HepG2 (cell line): ENCODE results near the gene HBQ1. TPM values are rescaled to one million over a fixed set of nuclear protein-coding genes. Genes with fewer than 3 reads are reported as not detected.

ENCODE experiments used
- DDIT3 ChIP-seq: sonication (generic); formaldehyde crosslinking; IDR thresholded peaks from 2 replicates; pipeline ENCODE4 v1.4.0; 2020; ENCODE audit warnings: mild to moderate bottlenecking, missing genetic modification reagents
- DPF2 ChIP-seq: sonication (generic); formaldehyde crosslinking; IDR thresholded peaks from 2 replicates; pipeline ENCODE4 v1.4.0; 2020; ENCODE audit warnings: mild to moderate bottlenecking, low read depth, missing genetic modification reagents, borderline replicate concordance
- HNRNPK ChIP-seq: fragments of 200-400 bp; formaldehyde crosslinking; IDR thresholded peaks from 2 replicates; pipeline ENCODE4 v1.6.1; 2018; ENCODE audit warnings: low read length, low read depth, moderate library complexity, mild to moderate bottlenecking; ENCODE audit not compliant: poor library complexity, severe bottlenecking
- IRF1 ChIP-seq: sonication (generic); formaldehyde crosslinking; IDR thresholded peaks from 2 replicates; pipeline ENCODE4 v1.4.0; 2020; ENCODE audit warnings: low read depth, mild to moderate bottlenecking, missing genetic modification reagents
- MBNL3 ChIP-seq: fragments of 250-450 bp; sonication (Bioruptor Pico); conservative IDR thresholded peaks from 2 replicates; pipeline ENCODE4 v1.8.0; 2022; ENCODE audit warnings: mild to moderate bottlenecking, inconsistent platforms
- NFE2L2 ChIP-seq: fragments of 150-350 bp; IDR thresholded peaks from 2 replicates; pipeline ENCODE4 v1.6.1; 2014; ENCODE audit warnings: low read length
- STAT5B ChIP-seq: sonication (generic); formaldehyde crosslinking; IDR thresholded peaks from 2 replicates; pipeline ENCODE4 v1.4.0; 2020; ENCODE audit warnings: missing genetic modification reagents
- TEF ChIP-seq: sonication (generic); formaldehyde crosslinking; IDR thresholded peaks from 2 replicates; pipeline ENCODE4 v1.5.0; 2020; ENCODE audit warnings: missing genetic modification reagents
- TRIM22 ChIP-seq: fragments of 450-650 bp; IDR thresholded peaks from 2 replicates; pipeline ENCODE4 v1.6.1; 2017
- ZBTB44 ChIP-seq: sonication (generic); formaldehyde crosslinking; IDR thresholded peaks from 2 replicates; pipeline ENCODE4 v1.4.0; 2020; ENCODE audit warnings: missing genetic modification reagents
- ZHX1 ChIP-seq: sonication (generic); formaldehyde crosslinking; IDR thresholded peaks from 2 replicates; pipeline ENCODE4 v1.8.1; 2022; ENCODE audit warnings: low read depth, mild to moderate bottlenecking, missing genetic modification reagents
- ZNF101 ChIP-seq: sonication (generic); formaldehyde crosslinking; IDR thresholded peaks from 2 replicates; pipeline ENCODE4 v1.4.0; 2020; ENCODE audit warnings: mild to moderate bottlenecking, low read depth, missing genetic modification reagents, borderline replicate concordance
- ZNF510 ChIP-seq: sonication (generic); formaldehyde crosslinking; IDR thresholded peaks from 2 replicates; pipeline ENCODE4 v1.4.0; 2020; ENCODE audit warnings: low read depth, mild to moderate bottlenecking, missing genetic modification reagents
- ZNF609 ChIP-seq: sonication (generic); formaldehyde crosslinking; IDR thresholded peaks from 2 replicates; pipeline ENCODE4 v1.4.0; 2020; ENCODE audit warnings: mild to moderate bottlenecking, missing genetic modification reagents, borderline replicate concordance
- ZNF747 ChIP-seq: sonication (generic); formaldehyde crosslinking; IDR thresholded peaks from 2 replicates; pipeline ENCODE4 v1.8.1; 2023; ENCODE audit warnings: missing genetic modification reagents, mild to moderate bottlenecking, borderline replicate concordance
- ZSCAN9 ChIP-seq: IDR thresholded peaks from 2 replicates; pipeline ENCODE4 v1.6.1; 2016; ENCODE audit warnings: borderline replicate concordance
- polyA plus RNA-seq, 8 experiments: library from polyadenylated mRNA; depleted of rRNA in 3 of 8; stranded (reverse) in 7 of 8; unstranded in 1 of 8; fragments of >200 nt; fragmentation: Illumina TruSeq in 4 of 8; extraction: Trizol in 4 of 8; gene quantifications; 2 replicates each; pipeline versions ENCODE4 v1.2.1 to v1.2.3, GENCODE V29; 2011 to 2016; ENCODE audit warnings: low read depth in 4 of 8, missing spikeins in 1 of 8, mixed read lengths in 1 of 8; ENCODE audit not compliant: insufficient read depth in 1 of 8
- total RNA-seq, 5 experiments: library from RNA; depleted of rRNA; stranded (reverse); fragments of >200 nt; fragmentation: Illumina TruSeq; extraction: Trizol; gene quantifications; 2 replicates each; pipeline ENCODE4 v1.2.3, GENCODE V29; 2016; ENCODE audit warnings: low read depth in 1 of 5

Gene HBQ1
- total and polyA plus RNA-seq, 2 of the 13 experiments (the other 11 are each of a cell fraction or from before 2014, with no cell fraction given), result 4.9 to 7.4 TPM

GRCh38 chr16:181565-182021, 1.3 kb downstream of the HBQ1 start (continued):
- TF ChIP-seq ZHX1 (no peak), IRF1 (no peak), STAT5B (no peak), TRIM22 (no peak), ZSCAN9 (no peak), ZNF609 (CRISPR knock-in tag) (no peak), ZNF747 (CRISPR knock-in tag) (peak; percentile 8; the same call in 1 of the 2 replicates), NFE2L2 (no peak), TEF (no peak; the same call in 1 of the 2 replicates), ZNF101 (CRISPR knock-in tag) (0 out of 2 replicates have a peak, but pooled peaks have one; percentile 9), HNRNPK (no peak), DDIT3 (CRISPR knock-in tag) (no peak), ZBTB44 (CRISPR knock-in tag) (no peak), MBNL3 (no peak), DPF2 (CRISPR knock-in tag) (no peak), ZNF510 (no peak)
